Loucy (cell line): ENCODE data around the gene FAM76B.

ENCODE experiments used
- H2AFZ ChIP-seq: fragments of 200-600 bp; sonication (generic); 2 replicates; pipeline ENCODE4 v1.6.0; 2016; ENCODE audit warnings: antibody characterized with exemption, mild to moderate bottlenecking, low read length, moderate library complexity
- H3F3A ChIP-seq: fragments of 200-600 bp; 2 replicates; pipeline ENCODE4 v1.6.0; 2016; ENCODE audit warnings: antibody characterized with exemption, low read depth, mild to moderate bottlenecking
- H3K27me3 ChIP-seq: fragments of 200-600 bp; sonication (generic); 2 replicates; pipeline ENCODE4 v1.6.1; 2014; ENCODE audit warnings: low read length, mild to moderate bottlenecking; ENCODE audit not compliant: insufficient read depth, poor library complexity, severe bottlenecking
- H3K36me3 ChIP-seq: fragments of 200-600 bp; sonication (generic); 2 replicates; pipeline ENCODE4 v1.6.1; 2016; ENCODE audit warnings: low read length; ENCODE audit not compliant: insufficient read depth
- H3K4me1 ChIP-seq: fragments of 200-600 bp; sonication (generic); 2 replicates; pipeline ENCODE4 v1.5.1; 2014; ENCODE audit warnings: low read length, mild to moderate bottlenecking; ENCODE audit not compliant: insufficient read depth, poor library complexity, severe bottlenecking
- H3K4me2 ChIP-seq: fragments of 200-600 bp; sonication (generic); 2 replicates; pipeline ENCODE4 v1.6.0; 2014; ENCODE audit warnings: antibody characterized with exemption, low read length, low read depth, mild to moderate bottlenecking; ENCODE audit not compliant: poor library complexity, severe bottlenecking
- H3K4me3 ChIP-seq: fragments of 200-600 bp; sonication (generic); 2 replicates; pipeline ENCODE4 v1.5.1; 2014; ENCODE audit warnings: low read length, mild to moderate bottlenecking, mixed read lengths; ENCODE audit not compliant: poor library complexity, severe bottlenecking
- H3K79me2 ChIP-seq: fragments of 200-600 bp; sonication (generic); 2 replicates; pipeline ENCODE4 v1.6.1; 2014; ENCODE audit warnings: low read length; ENCODE audit not compliant: insufficient read depth
- H3K9ac ChIP-seq: fragments of 200-600 bp; sonication (generic); 2 replicates; pipeline ENCODE4 v1.6.0; 2014; ENCODE audit warnings: mild to moderate bottlenecking, low read depth, low read length, moderate library complexity; ENCODE audit not compliant: poor library complexity, severe bottlenecking
- H3K9me2 ChIP-seq: fragments of 200-600 bp; sonication (generic); replicated peaks from 2 replicates; pipeline ENCODE4 v1.6.1; 2016; ENCODE audit warnings: low read depth, low read length, mixed read lengths
- H3K9me3 ChIP-seq: fragments of 200-600 bp; sonication (generic); 2 replicates; pipeline ENCODE4 v1.6.1; 2014; ENCODE audit warnings: mild to moderate bottlenecking, antibody characterized with exemption, low read length, low read depth; ENCODE audit not compliant: insufficient read depth
- H4K20me1 ChIP-seq: fragments of 200-600 bp; sonication (generic); 2 replicates; pipeline ENCODE4 v1.6.0; 2014; ENCODE audit warnings: antibody characterized with exemption, low read length, mild to moderate bottlenecking; ENCODE audit not compliant: insufficient read depth, poor library complexity, severe bottlenecking
- EZH2phosphoT487 ChIP-seq: fragments of 200-600 bp; IDR thresholded peaks from 2 replicates; pipeline ENCODE4 v1.6.1; 2018; ENCODE audit warnings: antibody characterized with exemption, mild to moderate bottlenecking, moderate library complexity, borderline replicate concordance
- TF ChIP-seq, protein P1 (sequence below): fragments of 200-600 bp; sonication (generic); conservative IDR thresholded peaks from 2 replicates; pipeline ENCODE4 v1.5.1; 2014; ENCODE audit warnings: mild to moderate bottlenecking, antibody characterized with exemption, low read length

The FAM76B gene

DNA sequence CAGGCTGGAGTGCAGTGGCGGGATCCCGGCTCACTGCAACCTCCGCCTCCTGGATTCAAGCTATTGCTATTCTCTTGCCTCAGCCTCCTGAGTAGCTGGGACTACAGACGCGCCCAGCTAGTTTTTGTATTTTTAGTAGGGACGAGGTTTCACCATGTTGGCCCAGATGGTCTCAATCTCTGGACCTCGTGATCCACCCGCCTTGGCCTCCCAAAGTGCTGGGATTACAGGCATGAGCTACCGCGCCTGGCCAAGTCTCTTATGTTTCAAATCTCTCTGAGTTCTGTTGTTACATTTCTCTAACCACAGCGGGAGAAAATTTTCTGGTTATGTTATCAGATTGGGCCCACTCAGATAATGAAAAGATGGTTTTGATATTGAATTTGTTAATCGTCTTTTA lies 10.9 kb upstream of the FAM76B start:
- Histone ChIP-seq H3K9me2 (no peaks in the 10 kb centered on the region), H3K4me3 (no peak overlapping the region), H3K27me3 (no peaks in the 10 kb centered on the region), H3K9me3 (no peaks in the 10 kb centered on the region), H3K36me3 (peaks cover 52% of the 10 kb centered on the region; the same call in 1 of the 2 replicates), H3K79me2 (peaks cover 52% of the 10 kb centered on the region), H3K9ac (no peak overlapping the region), H3K4me1 (peaks cover 26% of the 10 kb centered on the region), H3K4me2 (no peak overlapping the region), H4K20me1 (peaks cover 33% of the 10 kb centered on the region), H3F3A (no peaks in the 10 kb centered on the region), H2AFZ (no peak overlapping the region)
- TF ChIP-seq EZH2phosphoT487: no peak
- TF ChIP-seq, protein P1, sequence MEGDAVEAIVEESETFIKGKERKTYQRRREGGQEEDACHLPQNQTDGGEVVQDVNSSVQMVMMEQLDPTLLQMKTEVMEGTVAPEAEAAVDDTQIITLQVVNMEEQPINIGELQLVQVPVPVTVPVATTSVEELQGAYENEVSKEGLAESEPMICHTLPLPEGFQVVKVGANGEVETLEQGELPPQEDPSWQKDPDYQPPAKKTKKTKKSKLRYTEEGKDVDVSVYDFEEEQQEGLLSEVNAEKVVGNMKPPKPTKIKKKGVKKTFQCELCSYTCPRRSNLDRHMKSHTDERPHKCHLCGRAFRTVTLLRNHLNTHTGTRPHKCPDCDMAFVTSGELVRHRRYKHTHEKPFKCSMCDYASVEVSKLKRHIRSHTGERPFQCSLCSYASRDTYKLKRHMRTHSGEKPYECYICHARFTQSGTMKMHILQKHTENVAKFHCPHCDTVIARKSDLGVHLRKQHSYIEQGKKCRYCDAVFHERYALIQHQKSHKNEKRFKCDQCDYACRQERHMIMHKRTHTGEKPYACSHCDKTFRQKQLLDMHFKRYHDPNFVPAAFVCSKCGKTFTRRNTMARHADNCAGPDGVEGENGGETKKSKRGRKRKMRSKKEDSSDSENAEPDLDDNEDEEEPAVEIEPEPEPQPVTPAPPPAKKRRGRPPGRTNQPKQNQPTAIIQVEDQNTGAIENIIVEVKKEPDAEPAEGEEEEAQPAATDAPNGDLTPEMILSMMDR: no peak

DNA sequence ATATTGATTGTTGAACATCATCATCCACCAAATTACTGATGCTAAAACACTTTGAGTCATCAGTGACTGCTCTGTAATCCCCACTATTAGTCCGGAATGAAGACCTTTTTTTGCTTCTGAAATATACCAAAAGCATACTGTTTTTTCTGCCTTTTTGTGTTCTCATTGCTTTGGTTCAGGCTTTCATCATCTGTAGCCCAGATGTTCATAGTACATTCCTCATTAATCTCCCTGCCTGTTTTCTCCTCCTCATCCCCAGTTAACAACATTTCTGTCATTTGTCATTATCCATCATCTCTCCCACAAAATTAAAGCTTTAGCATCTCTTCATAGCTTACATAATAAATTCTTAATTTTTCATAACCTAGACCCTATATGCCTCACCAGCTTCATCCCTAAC lies 10.0 kb upstream of the FAM76B start:
- Histone ChIP-seq H3F3A (no peaks in the 10 kb centered on the region), H3K9ac (no peak overlapping the region), H3K4me3 (no peak overlapping the region), H3K4me2 (no peak overlapping the region), H3K27me3 (no peaks in the 10 kb centered on the region), H3K79me2 (peaks cover 61% of the 10 kb centered on the region), H3K36me3 (peaks cover 43% of the 10 kb centered on the region; the same call in 1 of the 2 replicates), H3K4me1 (peaks cover 35% of the 10 kb centered on the region), H4K20me1 (peaks cover 42% of the 10 kb centered on the region), H3K9me3 (no peaks in the 10 kb centered on the region), H3K9me2 (no peaks in the 10 kb centered on the region), H2AFZ (no peak overlapping the region)
- TF ChIP-seq, protein P1: no peak
- TF ChIP-seq EZH2phosphoT487: no peak

- Histone ChIP-seq H3K9me3 (no peaks in the 10 kb centered on the region), H3F3A (no peaks in the 10 kb centered on the region), H3K4me2 (peak overlapping the region; percentile 97), H3K79me2 (peaks cover 86% of the 10 kb centered on the region), H2AFZ (no peak overlapping the region), H3K4me1 (peaks cover 62% of the 10 kb centered on the region), H4K20me1 (peaks cover 72% of the 10 kb centered on the region), H3K9me2 (no peaks in the 10 kb centered on the region), H3K36me3 (peaks cover 23% of the 10 kb centered on the region; the same call in 1 of the 2 replicates), H3K4me3 (peak overlapping the region; percentile 23), H3K9ac (no peak overlapping the region), H3K27me3 (no peaks in the 10 kb centered on the region)
- TF ChIP-seq, protein P1: no peak
- TF ChIP-seq EZH2phosphoT487: no peak
Observed at GRCh38 chr11:95796501-95796900, 6.9 kb upstream of the FAM76B start.
